Keratinocyte (primary cell): ENCODE data around the gene C20orf144. TPM values are rescaled to one million over a fixed set of nuclear protein-coding genes. Genes with fewer than 3 reads are reported as not detected.

Experiments used
- DNase-seq: peaks from one replicate; pipeline ENCODE4 v3.0.0-alpha.2; 2011; ENCODE audit warnings: low read depth, missing footprints, low spot score
- FAIRE-seq: peaks from 2 replicates; lab custom pipeline; 2011; peaks lifted over from hg19 to GRCh38; lab: Jason Lieb, UNC
- H2AFZ ChIP-seq: 2 replicates; pipeline ENCODE4 v1.6.0; 2012; ENCODE audit warnings: low read length, control low read depth, inconsistent platforms; ENCODE audit not compliant: control insufficient read depth
- H3K27ac ChIP-seq: 2 replicates; pipeline ENCODE4 v1.5.1; 2011; ENCODE audit warnings: low read length; ENCODE audit not compliant: control insufficient read depth, insufficient read depth
- H3K27me3 ChIP-seq: 3 replicates; pipeline ENCODE4 v1.6.0; 2011; ENCODE audit warnings: low read length; ENCODE audit not compliant: control insufficient read depth, insufficient read depth; ENCODE audit errors: extremely low read depth
- H3K36me3 ChIP-seq, 2 experiments: 2 replicates in 1 of 2; 3 replicates in 1 of 2; pipeline ENCODE4 v1.5.1; 2011; ENCODE audit warnings: low read length in 2 of 2, mild to moderate bottlenecking in 1 of 2; ENCODE audit not compliant: control insufficient read depth in 2 of 2, insufficient read depth in 2 of 2; ENCODE audit errors: extremely low read depth in 1 of 2
- H3K4me1 ChIP-seq: 3 replicates; pipeline ENCODE4 v1.5.1; 2011; ENCODE audit warnings: low read length; ENCODE audit not compliant: control insufficient read depth, insufficient read depth; ENCODE audit errors: extremely low read depth
- H3K4me2 ChIP-seq: 3 replicates; pipeline ENCODE4 v1.6.0; 2011; ENCODE audit warnings: low read depth, low read length; ENCODE audit not compliant: control insufficient read depth, insufficient read depth; ENCODE audit errors: extremely low read depth
- H3K4me3 ChIP-seq, 3 experiments: fragments of 200-600 bp in 1 of 3; sonication (generic) in 1 of 3; 2 replicates in 2 of 3; 3 replicates in 1 of 3; pipeline ENCODE4 v1.5.1; 2011 to 2016; ENCODE audit warnings: low read length in 3 of 3, mild to moderate bottlenecking in 3 of 3, control low read depth in 2 of 3, inconsistent platforms in 1 of 3, low read depth in 1 of 3, mixed read lengths in 1 of 3, mixed run types in 1 of 3, moderate library complexity in 1 of 3; ENCODE audit not compliant: control insufficient read depth in 2 of 3, insufficient read depth in 2 of 3; ENCODE audit errors: extremely low read depth in 1 of 3
- H3K79me2 ChIP-seq: 2 replicates; pipeline ENCODE4 v1.6.0; 2012; ENCODE audit warnings: low read length; ENCODE audit not compliant: control insufficient read depth, insufficient read depth
- H3K9ac ChIP-seq: 3 replicates; pipeline ENCODE4 v1.6.0; 2011; ENCODE audit warnings: low read length; ENCODE audit not compliant: control insufficient read depth, insufficient read depth; ENCODE audit errors: extremely low read depth
- H3K9me1 ChIP-seq: 3 replicates; pipeline ENCODE4 v1.6.0; 2011; ENCODE audit warnings: low read length; ENCODE audit not compliant: control insufficient read depth, insufficient read depth; ENCODE audit errors: extremely low read depth
- H3K9me3 ChIP-seq: 2 replicates; pipeline ENCODE4 v1.5.1; 2012; ENCODE audit warnings: low read depth, low read length; ENCODE audit not compliant: control insufficient read depth
- H4K20me1 ChIP-seq: 3 replicates; pipeline ENCODE4 v1.6.0; 2011; ENCODE audit warnings: low read length; ENCODE audit not compliant: control insufficient read depth, insufficient read depth; ENCODE audit errors: extremely low read depth
- EZH2 ChIP-seq: IDR thresholded peaks from one replicate; pipeline ENCODE4 v1.6.1; 2012; ENCODE audit warnings: inconsistent platforms, mild to moderate bottlenecking, low read length, moderate library complexity
- dilution Hi-C: fragments of 300-500 bp; cut with MboI; formaldehyde crosslinking; loops from one replicate; pipeline ENCODE4 v1.7.0; 2020; ENCODE audit warnings: low sequenced_read_pairs; ENCODE audit not compliant: extremely low pct_ligation_motif_present
- polyA plus RNA-seq, 5 experiments: library from polyadenylated mRNA; depleted of rRNA in 3 of 5; stranded (reverse) in 3 of 5; stranded (forward) in 1 of 5; unstranded in 1 of 5; fragments of >200 nt; gene quantifications; 1 replicate in 1 of 5; 2 replicates in 3 of 5; 3 replicates in 1 of 5; pipeline versions ENCODE4 v1.2.1 to v1.2.3, GENCODE V29; 2011 to 2012; ENCODE audit warnings: missing spikeins in 2 of 5, low read depth in 1 of 5, low replicate concordance in 1 of 5
- TF ChIP-seq, protein P1 (sequence below), 3 experiments: IDR thresholded peaks in 1 of 3; conservative IDR thresholded peaks in 1 of 3; optimal IDR thresholded peaks in 1 of 3; 2 replicates in 2 of 3; 3 replicates in 1 of 3; pipeline versions ENCODE3 to v1.5.1; 2011; ENCODE audit warnings: low read length in 3 of 3, mild to moderate bottlenecking in 3 of 3, moderate library complexity in 2 of 3, control low read depth in 1 of 3, inconsistent platforms in 1 of 3; ENCODE audit not compliant: insufficient read depth in 2 of 3; ENCODE audit errors: extremely low read depth in 1 of 3

Gene C20orf144
- polyA plus RNA-seq, 1 donor (not counting 4 experiments of a cell fraction or from before 2014, with no cell fraction given), result 0.03 TPM

DNA sequence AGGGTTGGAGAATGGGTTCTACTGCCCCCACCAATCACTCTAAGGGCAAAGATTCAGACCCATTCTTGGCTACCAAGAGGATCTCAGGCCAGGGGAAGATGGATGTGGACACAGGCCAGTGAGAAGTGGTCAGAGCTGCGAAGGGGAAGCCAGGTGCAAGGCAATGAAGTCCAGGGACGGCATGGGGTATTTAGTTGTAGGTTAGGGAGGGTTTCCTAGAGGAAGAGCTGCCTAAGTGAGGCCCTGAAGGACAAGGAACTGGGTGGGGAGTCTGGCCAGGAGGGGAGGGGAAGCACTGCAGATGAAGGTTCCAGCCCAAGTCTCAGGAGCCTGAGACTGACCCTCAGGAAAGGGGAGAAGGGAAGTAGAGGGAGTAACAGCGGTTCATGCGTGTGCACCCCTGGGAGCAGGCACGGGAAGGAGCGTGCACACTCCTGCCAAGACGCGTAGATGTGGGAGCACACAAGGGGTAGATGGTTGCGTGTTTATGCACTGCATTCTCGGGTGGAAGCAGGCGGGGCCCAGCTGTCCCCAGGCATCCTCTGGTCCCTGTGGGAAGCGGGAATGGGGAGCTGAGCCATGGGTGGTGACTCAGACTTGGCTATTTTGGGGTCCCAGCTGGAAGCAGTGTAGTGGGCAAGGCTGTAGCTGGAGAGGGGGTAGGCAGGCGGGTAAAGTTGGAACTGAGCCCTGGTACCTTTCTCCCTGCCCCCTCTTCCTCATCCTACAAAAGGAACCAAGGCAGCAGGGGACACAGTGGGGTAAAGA is 7.9 kb downstream of the C20orf144 start:
- no peak overlapping the region for H3K27ac ChIP-seq
- H3K9ac ChIP-seq, result no peak overlapping the region
- H3K9me1 ChIP-seq, result no peaks in the 10 kb centered on the region
- FAIRE-seq (no peak), DNase-seq (no peak)
- no peak overlapping the region for H2AFZ ChIP-seq
- H3K4me2 ChIP-seq, result no peak overlapping the region
- no peaks in the 10 kb centered on the region for H4K20me1 ChIP-seq
- dilution Hi-C loops, result no loop called here
- no peaks in the 10 kb centered on the region for H3K79me2 ChIP-seq
- H3K4me1 ChIP-seq, result peaks cover 16% of the 10 kb centered on the region
- H3K4me3 ChIP-seq, result no peak overlapping the region
- H3K27me3 ChIP-seq, result no peaks in the 10 kb centered on the region
- no peaks in the 10 kb centered on the region for H3K9me3 ChIP-seq
- no peaks in the 10 kb centered on the region for H3K36me3 ChIP-seq
- TF ChIP-seq EZH2, result no peak
- TF ChIP-seq, protein P1, sequence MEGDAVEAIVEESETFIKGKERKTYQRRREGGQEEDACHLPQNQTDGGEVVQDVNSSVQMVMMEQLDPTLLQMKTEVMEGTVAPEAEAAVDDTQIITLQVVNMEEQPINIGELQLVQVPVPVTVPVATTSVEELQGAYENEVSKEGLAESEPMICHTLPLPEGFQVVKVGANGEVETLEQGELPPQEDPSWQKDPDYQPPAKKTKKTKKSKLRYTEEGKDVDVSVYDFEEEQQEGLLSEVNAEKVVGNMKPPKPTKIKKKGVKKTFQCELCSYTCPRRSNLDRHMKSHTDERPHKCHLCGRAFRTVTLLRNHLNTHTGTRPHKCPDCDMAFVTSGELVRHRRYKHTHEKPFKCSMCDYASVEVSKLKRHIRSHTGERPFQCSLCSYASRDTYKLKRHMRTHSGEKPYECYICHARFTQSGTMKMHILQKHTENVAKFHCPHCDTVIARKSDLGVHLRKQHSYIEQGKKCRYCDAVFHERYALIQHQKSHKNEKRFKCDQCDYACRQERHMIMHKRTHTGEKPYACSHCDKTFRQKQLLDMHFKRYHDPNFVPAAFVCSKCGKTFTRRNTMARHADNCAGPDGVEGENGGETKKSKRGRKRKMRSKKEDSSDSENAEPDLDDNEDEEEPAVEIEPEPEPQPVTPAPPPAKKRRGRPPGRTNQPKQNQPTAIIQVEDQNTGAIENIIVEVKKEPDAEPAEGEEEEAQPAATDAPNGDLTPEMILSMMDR (optimal IDR thresholded peaks at IDR 0.05 in 1 of 3, IDR thresholded peaks at IDR 0.05 in 1 of 3, conservative IDR thresholded peaks at IDR 0.05 in 1 of 3; ENCODE audit: extremely low read depth in 1 of 3, insufficient read depth in 2 of 3, low read length in 3 of 3), result no peak

DNA sequence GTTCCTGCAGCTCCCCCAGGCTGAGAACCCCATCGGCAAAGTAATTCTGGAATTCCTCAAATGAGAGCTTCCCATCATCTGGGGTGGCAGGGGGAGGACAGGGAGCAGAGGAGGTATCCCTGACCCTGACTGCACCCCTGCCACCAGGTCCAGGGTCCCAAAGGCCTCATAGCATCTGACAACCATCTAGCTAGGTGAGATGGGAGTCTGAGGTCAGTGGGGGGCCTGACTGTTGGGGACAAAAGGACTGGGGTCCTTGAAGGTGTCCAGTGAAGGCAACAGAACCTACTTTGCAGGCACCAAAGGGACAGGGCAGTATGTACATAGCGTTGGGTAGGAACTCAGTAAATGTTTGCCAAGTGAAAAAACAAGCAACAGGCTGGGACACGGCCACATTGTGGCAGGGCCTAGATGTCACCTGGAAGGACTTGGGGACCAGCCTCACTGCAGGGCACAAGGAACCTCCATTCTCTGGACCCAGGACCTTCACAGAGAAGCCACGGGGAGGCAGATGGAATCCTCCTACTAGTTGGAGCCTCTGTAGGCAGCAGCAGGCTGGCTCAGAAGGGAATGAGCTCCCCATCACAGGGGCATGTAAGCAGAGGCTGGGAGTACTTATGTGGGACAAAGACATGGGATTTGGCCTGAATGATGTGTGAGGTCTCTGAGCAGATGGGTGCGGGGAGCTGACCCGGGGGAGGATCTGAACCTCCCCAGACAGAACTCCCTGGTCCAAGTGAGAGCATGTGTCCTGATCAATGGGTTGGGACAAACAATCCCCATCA is 8.8 kb downstream of the C20orf144 start:
- dilution Hi-C loops, result no loop called here
- Histone ChIP-seq H3K27ac (no peak overlapping the region), H3K9me1 (no peaks in the 10 kb centered on the region), H2AFZ (no peak overlapping the region), H4K20me1 (no peaks in the 10 kb centered on the region), H3K4me3 (no peak overlapping the region), H3K36me3 (no peaks in the 10 kb centered on the region), H3K9me3 (no peaks in the 10 kb centered on the region), H3K27me3 (no peaks in the 10 kb centered on the region), H3K79me2 (no peaks in the 10 kb centered on the region), H3K4me1 (peaks cover 16% of the 10 kb centered on the region), H3K9ac (no peak overlapping the region), H3K4me2 (no peak overlapping the region)
- FAIRE-seq, result no peak
- DNase-seq, result no peak
- no peak for TF ChIP-seq EZH2
- TF ChIP-seq, protein P1 (optimal IDR thresholded peaks at IDR 0.05 in 1 of 3, IDR thresholded peaks at IDR 0.05 in 1 of 3, conservative IDR thresholded peaks at IDR 0.05 in 1 of 3; ENCODE audit: extremely low read depth in 1 of 3, insufficient read depth in 2 of 3, low read length in 3 of 3), result no peak
